Neuronal stem cell (in vitro differentiated cells): ENCODE data around the gene RHO.
A peak's percentile ranks its signal among the peaks of the same experiment; 100 is the strongest.
"Not testable (repeated sequence)": the region's sequence is repeated elsewhere in the genome, so short reads cannot be mapped to it uniquely, and the experiment has no call there.

Source experiments
- DNase-seq: peaks from one replicate; pipeline ENCODE4 v3.0.0-alpha.2; 2013; ENCODE audit warnings: low spot score
- H2AFZ ChIP-seq: one replicate; pipeline ENCODE4 v1.6.1; 2013; ENCODE audit warnings: mild to moderate bottlenecking, low read length, inconsistent platforms
- H2AK5ac ChIP-seq: 2 replicates; pipeline ENCODE4 v1.6.1; 2013; ENCODE audit warnings: low read depth, mild to moderate bottlenecking, inconsistent platforms, low read length, moderate library complexity, mixed read lengths
- H2BK120ac ChIP-seq: 2 replicates; pipeline ENCODE4 v1.6.1; 2013; ENCODE audit warnings: low read depth, mild to moderate bottlenecking, inconsistent platforms, low read length, moderate library complexity, mixed read lengths
- H2BK12ac ChIP-seq: one replicate; pipeline ENCODE4 v1.6.1; 2013; ENCODE audit warnings: low read length, inconsistent platforms
- H2BK15ac ChIP-seq: 2 replicates; pipeline ENCODE4 v1.6.1; 2013; ENCODE audit warnings: mild to moderate bottlenecking, low read length, inconsistent platforms, mixed read lengths
- H2BK5ac ChIP-seq: one replicate; pipeline ENCODE4 v1.6.1; 2013; ENCODE audit warnings: inconsistent platforms, mild to moderate bottlenecking, low read length, moderate library complexity
- H3K14ac ChIP-seq: one replicate; pipeline ENCODE4 v1.6.1; 2013; ENCODE audit warnings: low read length, inconsistent platforms
- H3K18ac ChIP-seq: 2 replicates; pipeline ENCODE4 v1.6.1; 2013; ENCODE audit warnings: low read length, inconsistent platforms
- H3K23ac ChIP-seq: 2 replicates; pipeline ENCODE4 v1.6.1; 2013; ENCODE audit warnings: low read depth, mild to moderate bottlenecking, mixed read lengths, low read length, inconsistent platforms; ENCODE audit not compliant: poor library complexity
- H3K27ac ChIP-seq: replicated peaks from 3 replicates; pipeline ENCODE4 v1.5.1; 2013; ENCODE audit warnings: low read length, inconsistent platforms
- H3K27me3 ChIP-seq, 3 experiments: 2 replicates each; pipeline ENCODE4 v1.6.1; 2013; ENCODE audit warnings: low read length in 3 of 3, mild to moderate bottlenecking in 2 of 3, inconsistent platforms in 1 of 3, low read depth in 1 of 3, mixed read lengths in 1 of 3, moderate library complexity in 1 of 3; ENCODE audit not compliant: control insufficient read depth in 3 of 3, insufficient read depth in 3 of 3
- H3K36me3 ChIP-seq, 2 donors: replicated peaks in 1 of 2; 2 replicates each; pipeline ENCODE4 v1.6.1; 2013; ENCODE audit warnings: low read length in 2 of 2; ENCODE audit not compliant: control insufficient read depth in 2 of 2, insufficient read depth in 2 of 2
- H3K4ac ChIP-seq: 2 replicates; pipeline ENCODE4 v1.6.1; 2013; ENCODE audit warnings: inconsistent platforms, mild to moderate bottlenecking, low read length, moderate library complexity
- H3K4me1 ChIP-seq, 2 donors: 1 replicate in 1 of 2; 2 replicates in 1 of 2; pipeline ENCODE4 v1.6.1; 2013; ENCODE audit warnings: low read length in 2 of 2, low read depth in 1 of 2; ENCODE audit not compliant: control insufficient read depth in 2 of 2, insufficient read depth in 1 of 2
- H3K4me2 ChIP-seq: one replicate; pipeline ENCODE4 v1.6.1; 2013; ENCODE audit warnings: mild to moderate bottlenecking, low read length, inconsistent platforms; ENCODE audit not compliant: insufficient read depth, poor library complexity, severe bottlenecking
- H3K4me3 ChIP-seq, 2 donors: 2 replicates each; pipeline ENCODE4 v1.5.1; 2013; ENCODE audit warnings: low read length in 2 of 2, mild to moderate bottlenecking in 2 of 2, inconsistent platforms in 1 of 2, moderate library complexity in 1 of 2
- H3K79me1 ChIP-seq: one replicate; pipeline ENCODE4 v1.6.1; 2013; ENCODE audit warnings: low read depth, mild to moderate bottlenecking, inconsistent platforms, low read length, moderate library complexity
- H3K9ac ChIP-seq: one replicate; pipeline ENCODE4 v1.6.1; 2013; ENCODE audit warnings: mild to moderate bottlenecking, low read depth, low read length, inconsistent platforms; ENCODE audit not compliant: poor library complexity
- H3K9me3 ChIP-seq, 2 donors: replicated peaks in 1 of 2; 2 replicates each; pipeline versions ENCODE3 to v1.6.1; 2013; ENCODE audit warnings: low read length in 2 of 2, mild to moderate bottlenecking in 2 of 2, inconsistent platforms in 1 of 2, low read depth in 1 of 2, mixed read lengths in 1 of 2, moderate library complexity in 1 of 2; ENCODE audit not compliant: control insufficient read depth in 2 of 2, insufficient read depth in 1 of 2
- H4K8ac ChIP-seq: one replicate; pipeline ENCODE4 v1.6.1; 2013; ENCODE audit warnings: low read depth, mild to moderate bottlenecking, inconsistent platforms, low read length, moderate library complexity
- H4K91ac ChIP-seq: one replicate; pipeline ENCODE4 v1.6.1; 2013; ENCODE audit warnings: low read length, low read depth, mild to moderate bottlenecking, inconsistent platforms; ENCODE audit not compliant: poor library complexity
- WGBS, 2 donors: extraction: QIAGEN DNeasy Blood & Tissue Kit; methylation state at CpG; one replicate each; pipeline ENCODE4 v1.1.7; 2013; ENCODE audit warnings: missing lambda C conversion rate in 2 of 2, mixed read lengths in 1 of 2; ENCODE audit not compliant: insufficient read length in 2 of 2, insufficient replicate concordance in 1 of 2; ENCODE audit errors: extremely low coverage in 2 of 2; 5-methylcytosine and 5-hydroxymethylcytosine counted together

The RHO gene

GRCh38 chr3:129543156-129543790 lies 14.8 kb downstream of the RHO start, which contains the start of gene H1-8:
Gene H1-8 (plus strand): TSS chr3:129543175. CDS start chr3:129543219, 44 bp downstream.
- peak within 1 kb of the TSS; percentile 35 for H3K23ac ChIP-seq
- no peak for DNase-seq
- H2BK12ac ChIP-seq: peak within 1 kb of the TSS; percentile 17
- no peak within 1 kb of the TSS for H4K91ac ChIP-seq
- no peak within 1 kb of the TSS for H2BK120ac ChIP-seq
- H3K4me3 ChIP-seq: no peak within 1 kb of the TSS
- H4K8ac ChIP-seq: peak within 1 kb of the TSS; percentile 57
- H2BK15ac ChIP-seq: peak within 1 kb of the TSS; percentile 35
- peaks cover 3 to 10% of the 10 kb centered on the region in 2 donors for H3K4me1 ChIP-seq
- no peak within 1 kb of the TSS for H3K27ac ChIP-seq
- no CpG with 5 or more reads among the region's 16 CpGs for WGBS, 2 donors
- H3K36me3 ChIP-seq: no peaks in the 10 kb centered on the region
- no peaks in the 10 kb centered on the region for H3K9me3 ChIP-seq
- peak within 1 kb of the TSS; percentile 77 for H3K18ac ChIP-seq
- H3K79me1 ChIP-seq: no peaks in the 10 kb centered on the region
- H2BK5ac ChIP-seq: peak within 1 kb of the TSS; percentile 76
- peak within 1 kb of the TSS; percentile 39 for H3K9ac ChIP-seq
- H3K14ac ChIP-seq: peak within 1 kb of the TSS; percentile 78
- peak within 1 kb of the TSS; percentile 58 for H2AK5ac ChIP-seq
- H3K4me2 ChIP-seq: no peak within 1 kb of the TSS
- peak within 1 kb of the TSS; percentile 21 for H2AFZ ChIP-seq
- H3K4ac ChIP-seq: no peak within 1 kb of the TSS
- H3K27me3 ChIP-seq: peaks cover 0 to 3% (median 0%) of the 10 kb centered on the region in 3 experiments

GRCh38 chr3:129543999-129544398 lies 15.6 kb downstream of the RHO start:
- no peak overlapping the region for H2AK5ac ChIP-seq
- H3K79me1 ChIP-seq: no peaks in the 10 kb centered on the region
- no peak overlapping the region for H4K8ac ChIP-seq
- H4K91ac ChIP-seq: no peak overlapping the region
- no peak overlapping the region for H3K27ac ChIP-seq
- H2AFZ ChIP-seq: peak overlapping the region; percentile 21
- H2BK12ac ChIP-seq: no peak overlapping the region
- H3K9ac ChIP-seq: no peak overlapping the region
- no peak overlapping the region for H3K4me3 ChIP-seq
- H3K18ac ChIP-seq: no peak overlapping the region
- H2BK15ac ChIP-seq: peak overlapping the region; percentile 21
- peaks cover 0 to 3% (median 0%) of the 10 kb centered on the region in 3 experiments for H3K27me3 ChIP-seq
- H3K4me2 ChIP-seq: no peak overlapping the region
- no peak overlapping the region for H3K14ac ChIP-seq
- no peak overlapping the region for H3K23ac ChIP-seq
- H2BK5ac ChIP-seq: peak overlapping the region; percentile 76
- no peak for DNase-seq
- peaks cover 3 to 16% of the 10 kb centered on the region in 2 donors for H3K4me1 ChIP-seq
- H2BK120ac ChIP-seq: no peak overlapping the region
- H3K4ac ChIP-seq: no peak overlapping the region
- no peaks in the 10 kb centered on the region for H3K36me3 ChIP-seq
- WGBS, 2 donors: no CpG with 5 or more reads among the region's 9 CpGs
- no peaks in the 10 kb centered on the region for H3K9me3 ChIP-seq

- H2BK12ac ChIP-seq, DNase-seq, H3K36me3 ChIP-seq, H3K9me3 ChIP-seq, H2BK15ac ChIP-seq, H3K14ac ChIP-seq, H3K27ac ChIP-seq, H4K91ac ChIP-seq, H3K79me1 ChIP-seq, H3K4me2 ChIP-seq, H3K9ac ChIP-seq, H3K27me3 ChIP-seq, H2BK120ac ChIP-seq, H2AK5ac ChIP-seq, H2AFZ ChIP-seq, H3K18ac ChIP-seq, H3K23ac ChIP-seq, H4K8ac ChIP-seq, H3K4me3 ChIP-seq, H3K4ac ChIP-seq, H2BK5ac ChIP-seq: not testable (repeated sequence)
- WGBS, 2 donors: no CpG with 5 or more reads among the region's 3 CpGs
- H3K4me1 ChIP-seq: peaks cover 0 to 12% of the 10 kb centered on the region in 2 donors
These were observed 17.5 kb downstream of the RHO start for GRCh38 chr3:129545951-129546350.

DNA sequence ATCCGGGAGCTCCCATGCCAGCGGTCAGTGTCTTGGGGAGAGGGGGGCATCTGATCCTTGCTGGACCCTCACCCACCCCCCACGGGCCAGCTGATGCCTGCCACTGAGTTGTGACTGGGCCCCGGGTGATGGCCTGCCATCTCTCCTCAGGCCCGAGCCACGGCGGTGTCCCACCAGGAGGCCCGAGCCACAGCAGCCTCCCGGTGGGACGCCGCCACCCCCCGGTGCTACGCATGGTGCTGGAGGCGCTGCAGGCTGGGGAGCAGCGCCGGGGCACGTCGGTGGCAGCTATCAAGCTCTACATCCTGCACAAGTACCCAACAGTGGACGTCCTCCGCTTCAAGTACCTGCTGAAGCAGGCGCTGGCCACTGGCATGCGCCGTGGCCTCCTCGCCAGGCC lies 18.8 kb downstream of the RHO start:
- H3K4me3 ChIP-seq: no peak overlapping the region
- peaks cover 0 to 3% (median 0%) of the 10 kb centered on the region in 3 experiments for H3K27me3 ChIP-seq
- H3K4me1 ChIP-seq: peaks cover under 1 to 12% of the 10 kb centered on the region in 2 donors
- peak overlapping the region; percentile 78 for H3K18ac ChIP-seq
- no peak overlapping the region for H3K9ac ChIP-seq
- no peaks in the 10 kb centered on the region for H3K79me1 ChIP-seq
- no peak overlapping the region for H4K8ac ChIP-seq
- no CpG with 5 or more reads among the region's 24 CpGs for WGBS, 2 donors
- no peak overlapping the region for H3K23ac ChIP-seq
- no peak overlapping the region for H2BK5ac ChIP-seq
- H4K91ac ChIP-seq: no peak overlapping the region
- H3K4me2 ChIP-seq: no peak overlapping the region
- no peak overlapping the region for H2BK120ac ChIP-seq
- H3K27ac ChIP-seq: no peak overlapping the region
- peak overlapping the region; percentile 97 for H2AK5ac ChIP-seq
- no peak overlapping the region for H2BK12ac ChIP-seq
- H3K4ac ChIP-seq: no peak overlapping the region
- no peaks in the 10 kb centered on the region for H3K9me3 ChIP-seq
- no peak overlapping the region for H3K14ac ChIP-seq
- no peaks in the 10 kb centered on the region for H3K36me3 ChIP-seq
- H2AFZ ChIP-seq: peak overlapping the region; percentile 40
- H2BK15ac ChIP-seq: peak overlapping the region; percentile 31
- no peak for DNase-seq
